Stomach (tissue), 4 donors: Measurements from ENCODE around the gene FRMD4B.

Experiments
- EP300 ChIP-seq: sonication (generic); formaldehyde crosslinking; IDR thresholded peaks from one replicate; pipeline ENCODE4 v1.6.1; 2017; ENCODE audit warnings: antibody characterized with exemption
- POLR2A ChIP-seq, 4 donors: fragments of 450-650 bp; IDR thresholded peaks; one replicate each; pipeline ENCODE4 v1.6.1; 2016; ENCODE audit warnings: antibody characterized with exemption in 4 of 4, control low read depth in 2 of 4, mild to moderate bottlenecking in 1 of 4, moderate library complexity in 1 of 4
- TF ChIP-seq, protein P1 (sequence below), 7 experiments: fragments of 450-650 bp in 4 of 7; fragments of 200-600 bp in 3 of 7; sonication (generic) in 3 of 7; IDR thresholded peaks; one replicate each; pipeline ENCODE4 v1.5.1; 2016 to 2019; ENCODE audit warnings: antibody characterized with exemption in 7 of 7, control low read depth in 2 of 7, mild to moderate bottlenecking in 1 of 7

- TF ChIP-seq POLR2A (IDR thresholded peaks at IDR 0.05) (no peak), EP300 (no peak)
- TF ChIP-seq, protein P1, sequence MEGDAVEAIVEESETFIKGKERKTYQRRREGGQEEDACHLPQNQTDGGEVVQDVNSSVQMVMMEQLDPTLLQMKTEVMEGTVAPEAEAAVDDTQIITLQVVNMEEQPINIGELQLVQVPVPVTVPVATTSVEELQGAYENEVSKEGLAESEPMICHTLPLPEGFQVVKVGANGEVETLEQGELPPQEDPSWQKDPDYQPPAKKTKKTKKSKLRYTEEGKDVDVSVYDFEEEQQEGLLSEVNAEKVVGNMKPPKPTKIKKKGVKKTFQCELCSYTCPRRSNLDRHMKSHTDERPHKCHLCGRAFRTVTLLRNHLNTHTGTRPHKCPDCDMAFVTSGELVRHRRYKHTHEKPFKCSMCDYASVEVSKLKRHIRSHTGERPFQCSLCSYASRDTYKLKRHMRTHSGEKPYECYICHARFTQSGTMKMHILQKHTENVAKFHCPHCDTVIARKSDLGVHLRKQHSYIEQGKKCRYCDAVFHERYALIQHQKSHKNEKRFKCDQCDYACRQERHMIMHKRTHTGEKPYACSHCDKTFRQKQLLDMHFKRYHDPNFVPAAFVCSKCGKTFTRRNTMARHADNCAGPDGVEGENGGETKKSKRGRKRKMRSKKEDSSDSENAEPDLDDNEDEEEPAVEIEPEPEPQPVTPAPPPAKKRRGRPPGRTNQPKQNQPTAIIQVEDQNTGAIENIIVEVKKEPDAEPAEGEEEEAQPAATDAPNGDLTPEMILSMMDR (IDR thresholded peaks at IDR 0.05), result no peak
Observed at GRCh38 chr3:69249001-69249400, 136.9 kb downstream of the FRMD4B start.
